GM19023 (cell line): ENCODE measurements around the gene SLC25A21.

Experiments
- ATAC-seq: cut with Tn5 transposase; IDR thresholded peaks from one replicate; pipeline ENCODE4 v1.9.1; 2021; ENCODE audit warnings: mild to moderate bottlenecking, moderate library complexity; ENCODE audit not compliant: unreplicated experiment

SLC25A21 gene

DNA sequence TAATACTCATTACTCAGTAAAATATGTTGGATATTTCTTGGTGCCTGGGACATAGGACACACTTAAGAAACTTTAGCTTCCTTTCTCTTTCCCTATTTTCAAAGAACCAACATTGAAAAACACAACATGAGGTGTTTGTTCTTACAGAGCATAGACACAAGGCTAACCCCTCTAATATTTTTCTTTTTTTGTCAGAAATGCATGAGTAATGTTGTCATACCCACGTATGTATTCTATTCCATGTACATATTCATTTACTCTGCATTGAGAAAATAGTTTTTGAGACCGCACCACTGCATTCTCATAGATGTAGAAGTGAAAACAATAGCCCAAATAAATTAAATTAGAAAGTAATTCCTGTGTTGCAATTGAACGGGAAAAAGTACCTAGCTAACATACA lies 497.7 kb downstream of the SLC25A21 start:
- ATAC-seq: no peak

- no peak for ATAC-seq
Measured at GRCh38 chr14:36672095-36672494, 500.3 kb downstream of the SLC25A21 start.

DNA sequence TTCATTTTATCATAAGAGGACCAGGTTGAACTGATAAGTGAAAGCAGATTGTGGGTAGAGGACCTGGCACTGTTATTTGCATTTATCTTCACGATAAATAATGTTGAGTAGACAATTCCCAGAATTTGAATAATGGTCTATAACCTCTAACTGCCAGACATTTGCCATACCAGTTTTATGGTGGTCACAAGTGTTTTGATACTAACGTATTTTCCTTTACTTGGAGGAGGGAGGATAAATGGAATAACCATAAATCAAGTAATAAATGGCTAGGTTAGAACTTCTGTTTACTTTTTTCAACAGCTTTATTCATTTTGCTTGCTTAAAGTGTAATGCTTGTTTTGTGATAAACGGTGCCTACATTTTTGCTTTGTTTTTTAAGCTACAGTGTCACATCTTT lies 501.3 kb downstream of the SLC25A21 start:
- no peak for ATAC-seq

DNA sequence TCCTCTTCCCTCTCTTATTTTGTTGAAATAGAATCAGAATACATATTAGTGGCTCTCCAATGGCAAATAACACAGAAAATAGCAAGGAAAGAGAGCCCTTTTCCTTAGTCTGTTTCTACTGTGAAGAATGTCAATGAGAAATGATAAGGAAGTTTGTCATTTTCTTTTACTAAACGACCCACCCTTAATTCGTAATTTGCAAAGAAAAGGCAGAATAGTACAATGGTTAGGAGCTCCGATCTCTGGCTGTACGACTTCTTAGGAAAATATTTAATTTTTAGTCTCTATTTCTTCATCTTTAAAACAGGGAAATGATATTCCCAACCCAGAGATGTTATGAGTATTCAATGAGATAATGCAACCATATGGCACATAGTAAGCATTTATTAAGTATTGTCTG lies 504.7 kb downstream of the SLC25A21 start:
- no peak for ATAC-seq

DNA sequence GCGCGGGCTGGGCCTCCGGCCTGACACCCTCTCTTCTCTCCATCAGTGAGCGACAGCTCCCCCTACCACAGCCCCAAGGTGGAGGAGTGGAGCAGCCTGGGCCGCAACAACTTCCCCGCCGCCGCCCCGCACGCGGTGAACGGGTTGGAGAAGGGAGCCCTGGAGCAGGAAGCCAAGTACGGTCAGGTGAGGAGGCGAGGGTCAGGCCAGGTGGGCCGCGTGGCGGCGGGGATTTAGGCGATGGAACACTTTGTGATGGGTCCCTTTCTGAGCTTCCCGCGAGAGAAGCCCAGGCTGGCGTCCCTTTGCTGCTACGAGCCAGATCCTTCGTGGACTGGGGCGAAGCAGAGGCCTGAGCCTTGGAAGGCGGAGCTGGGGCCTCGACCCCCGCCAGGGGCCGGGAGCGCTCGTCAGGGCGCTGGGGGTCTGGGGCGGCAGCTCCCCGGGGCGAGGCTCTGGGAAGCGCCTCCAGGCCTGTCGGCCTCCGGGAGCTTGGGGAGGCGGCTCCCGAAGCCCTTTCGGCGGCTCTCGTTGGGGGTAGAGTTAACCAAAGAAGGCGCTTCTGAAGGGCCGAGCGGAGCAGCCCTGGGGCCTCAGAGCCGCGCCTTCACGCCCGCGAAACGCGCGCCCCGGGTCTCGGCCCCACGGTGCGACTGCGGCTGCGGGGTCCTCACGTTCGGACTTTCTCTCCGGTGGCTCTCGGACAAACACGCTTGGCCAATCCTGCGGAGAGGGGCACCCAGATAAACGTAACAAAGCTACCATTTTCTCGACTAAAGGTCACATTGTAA lies 505.8 kb downstream of the SLC25A21 start:
- no peak for ATAC-seq

DNA sequence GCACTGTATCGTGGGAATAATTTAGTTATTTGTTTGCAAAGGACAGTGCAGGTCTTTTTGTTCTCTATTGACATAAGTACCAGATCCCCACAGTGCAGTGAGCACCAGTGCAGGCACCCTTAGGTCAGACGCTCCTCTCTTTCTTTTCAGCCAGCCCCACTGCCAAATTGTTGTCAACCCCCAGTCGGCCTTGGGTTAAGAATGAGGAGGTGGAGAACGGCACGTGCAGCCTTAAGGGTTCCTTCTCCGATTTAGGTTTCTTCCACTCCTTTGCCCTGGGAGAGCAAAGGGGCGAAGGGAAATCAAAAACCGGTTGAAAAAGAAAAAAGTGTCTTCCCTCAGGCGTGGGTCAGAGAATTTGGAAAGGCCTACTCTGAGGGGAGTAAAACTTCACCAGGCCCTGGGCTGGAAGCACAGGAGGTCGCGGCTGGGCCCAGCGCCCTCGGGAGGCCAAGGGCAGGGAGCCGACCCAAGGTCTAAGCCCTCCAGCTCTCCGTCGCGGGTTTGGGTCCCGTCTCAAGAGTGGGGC lies 506.5 kb downstream of the SLC25A21 start:
- no peak for ATAC-seq

GRCh38 chr14:36664322-36665193 lies 507.8 kb downstream of the SLC25A21 start:
- no peak for ATAC-seq

DNA sequence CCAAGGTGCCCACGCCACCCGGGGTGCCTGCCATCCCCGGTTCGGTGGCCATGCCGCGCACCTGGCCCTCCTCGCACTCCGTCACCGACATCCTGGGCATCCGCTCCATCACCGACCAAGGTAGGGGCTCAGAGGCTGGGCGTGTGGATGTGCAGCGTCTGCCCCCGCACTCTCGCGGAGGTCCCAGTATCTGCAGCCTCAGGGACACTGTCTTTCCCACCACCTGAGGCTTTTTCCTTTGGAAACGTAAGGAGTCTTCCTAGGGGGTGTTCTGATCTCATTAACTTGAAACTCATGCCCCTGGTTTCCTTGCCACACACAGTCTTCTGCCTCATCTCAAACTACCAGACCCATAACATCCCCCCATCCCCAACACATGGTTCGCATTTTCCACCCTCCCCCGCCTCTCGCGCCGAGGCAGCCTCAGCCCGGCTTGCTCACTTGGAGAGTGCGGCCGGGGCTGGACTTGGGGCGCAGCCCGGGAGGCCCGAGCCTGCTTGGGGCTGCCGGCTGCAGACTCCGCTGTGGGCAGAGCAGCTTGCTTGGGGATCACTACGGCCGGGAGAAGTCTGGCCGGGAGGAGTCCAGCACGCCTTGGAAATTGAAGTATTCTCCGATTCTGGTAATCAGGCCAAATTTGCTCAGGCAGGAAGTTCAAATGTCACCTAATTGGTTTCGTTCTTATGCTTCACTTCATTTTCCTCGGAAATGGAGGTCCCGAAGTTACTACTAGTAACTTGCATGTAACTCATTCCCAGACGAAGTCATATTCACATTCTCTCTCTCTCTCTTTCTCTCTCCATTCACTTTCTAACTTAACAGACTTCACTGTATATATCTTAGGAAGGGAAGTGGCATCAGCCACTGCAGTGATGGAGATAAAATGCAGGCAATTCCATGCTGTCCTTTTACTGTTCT lies 508.7 kb downstream of the SLC25A21 start:
- no peak for ATAC-seq

- ATAC-seq: no peak
Measured at GRCh38 chr14:36662543-36663403, 509.6 kb downstream of the SLC25A21 start.

DNA sequence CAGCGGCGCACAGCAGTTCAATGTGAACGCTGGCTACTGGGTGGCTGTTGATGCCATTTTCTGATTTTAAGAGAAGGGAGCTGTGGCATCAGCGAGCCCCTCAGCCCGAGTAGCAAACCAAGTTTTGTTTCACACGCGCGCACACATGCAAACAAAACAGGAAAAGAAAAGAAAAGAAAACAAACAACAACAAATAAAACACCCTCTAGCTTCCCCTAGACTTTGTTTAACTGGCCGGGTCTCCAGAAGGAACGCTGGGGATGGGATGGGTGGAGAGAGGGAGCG lies 510.2 kb downstream of the SLC25A21 start:
- ATAC-seq: no peak

DNA sequence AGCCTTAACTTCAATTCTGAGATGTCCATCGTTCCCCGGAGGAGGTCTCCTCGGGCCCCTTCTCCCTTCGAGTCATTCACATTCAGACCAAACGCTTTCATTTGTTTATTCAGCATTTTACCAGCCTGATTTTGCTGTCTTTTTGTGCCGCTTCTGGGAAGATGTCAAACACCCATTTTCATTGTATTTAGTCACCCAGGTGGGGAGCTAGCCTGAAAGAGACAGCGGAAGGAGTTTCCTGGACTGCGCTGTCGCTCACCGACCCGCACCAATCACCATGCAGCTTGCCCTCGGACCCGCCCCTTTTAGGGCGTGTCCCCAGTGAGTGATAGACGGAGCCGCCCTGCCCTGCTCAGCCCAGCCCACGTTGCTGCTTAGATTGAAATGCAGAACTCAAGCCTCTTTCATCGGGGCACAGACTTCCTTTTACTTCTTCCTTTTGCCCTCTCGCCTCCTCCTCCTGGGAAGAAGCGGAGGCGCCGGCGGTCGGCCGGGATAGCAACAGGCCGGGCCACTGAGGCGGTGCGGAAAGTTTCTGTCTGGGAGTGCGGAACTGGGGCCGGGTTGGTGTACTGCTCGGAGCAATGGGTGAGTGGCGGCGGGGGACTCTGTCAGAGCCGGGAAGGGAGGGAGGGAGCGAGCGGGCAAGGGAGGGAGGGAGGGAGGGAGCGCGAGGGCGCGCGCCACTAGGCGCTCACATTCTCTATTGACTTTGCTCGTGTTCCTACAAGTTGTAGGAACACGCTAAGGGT lies 510.7 kb downstream of the SLC25A21 start, which contains the start of gene PAX9:
TSS of gene PAX9 (plus strand) at position 355 of the 752 bp plus-strand sequence. CDS start at position 585, 230 bp downstream.
- peak; percentile 77 for ATAC-seq

DNA sequence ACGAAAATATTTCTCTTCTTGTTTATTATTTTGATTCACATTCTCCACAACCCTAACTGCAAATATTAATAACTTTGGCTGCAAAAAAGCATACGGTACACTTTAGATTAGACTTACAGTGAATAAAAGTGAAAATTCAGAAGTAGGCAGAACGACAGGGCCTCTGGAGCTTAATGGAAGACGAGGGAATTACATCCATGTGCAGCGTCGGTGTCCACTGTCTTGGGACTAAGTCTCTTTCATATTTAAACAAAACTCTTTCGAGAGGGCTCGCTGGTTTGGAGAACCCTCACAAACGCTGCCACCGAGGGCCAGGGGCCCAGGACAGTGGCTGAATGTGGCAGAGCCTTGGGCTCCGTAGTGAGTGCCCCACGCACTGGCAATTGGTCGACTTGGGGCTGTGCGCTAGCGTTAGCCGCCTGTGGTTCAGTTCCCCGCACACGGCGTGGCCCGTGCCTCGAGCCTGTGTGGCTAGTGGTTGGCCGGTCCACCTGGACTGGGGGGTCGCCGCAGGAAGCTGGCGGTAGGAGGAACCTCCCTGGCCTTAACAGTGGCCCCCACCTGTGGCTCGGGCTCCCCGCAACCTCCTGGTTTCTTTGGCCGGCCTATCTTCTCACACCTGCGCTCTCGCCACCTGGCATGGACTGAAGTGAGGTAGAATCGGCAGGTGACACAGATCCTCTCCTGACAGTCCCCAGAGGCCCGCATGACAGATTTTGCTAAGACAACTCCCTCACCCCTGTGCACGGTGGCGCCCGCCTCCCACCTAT lies 511.5 kb downstream of the SLC25A21 start:
- no peak for ATAC-seq

- no peak for ATAC-seq
Measured at GRCh38 chr14:36659822-36660735, 512.3 kb downstream of the SLC25A21 start.

GRCh38 chr14:36659010-36659821 lies 513.2 kb downstream of the SLC25A21 start:
- ATAC-seq: no peak

GRCh38 chr14:36658123-36659009 lies 514.0 kb downstream of the SLC25A21 start:
- no peak for ATAC-seq
